ENCODE results near the gene CFAP251. TPM values are rescaled to one million over a fixed set of nuclear protein-coding genes. Genes with fewer than 3 reads are reported as not detected.

CFAP251 gene
- total RNA-seq, 1 experiment from 2014 or later = 0.81 TPM

DNA sequence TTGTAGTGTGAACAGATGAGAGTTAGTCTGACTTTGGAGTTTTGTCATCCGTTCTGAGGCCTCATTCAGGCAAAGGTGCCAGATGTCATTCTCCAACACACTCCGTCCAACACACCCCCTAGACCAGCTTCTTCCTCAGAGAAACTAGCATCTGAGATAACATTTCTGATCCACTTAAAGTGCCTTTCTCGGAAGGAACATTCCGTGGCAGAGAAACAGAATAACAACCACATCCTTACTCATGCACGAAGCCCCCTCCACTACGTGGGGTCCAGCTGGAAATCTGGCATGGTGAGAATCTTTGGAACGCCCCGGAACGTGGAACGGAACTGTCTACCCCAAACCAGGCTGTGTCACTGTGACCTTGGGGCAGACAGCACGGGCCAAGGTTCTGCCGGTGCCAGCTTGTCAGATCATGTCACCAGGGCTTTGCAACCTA, 86.3 kb downstream of the CFAP251 start:
- TF ChIP-seq, protein P1, sequence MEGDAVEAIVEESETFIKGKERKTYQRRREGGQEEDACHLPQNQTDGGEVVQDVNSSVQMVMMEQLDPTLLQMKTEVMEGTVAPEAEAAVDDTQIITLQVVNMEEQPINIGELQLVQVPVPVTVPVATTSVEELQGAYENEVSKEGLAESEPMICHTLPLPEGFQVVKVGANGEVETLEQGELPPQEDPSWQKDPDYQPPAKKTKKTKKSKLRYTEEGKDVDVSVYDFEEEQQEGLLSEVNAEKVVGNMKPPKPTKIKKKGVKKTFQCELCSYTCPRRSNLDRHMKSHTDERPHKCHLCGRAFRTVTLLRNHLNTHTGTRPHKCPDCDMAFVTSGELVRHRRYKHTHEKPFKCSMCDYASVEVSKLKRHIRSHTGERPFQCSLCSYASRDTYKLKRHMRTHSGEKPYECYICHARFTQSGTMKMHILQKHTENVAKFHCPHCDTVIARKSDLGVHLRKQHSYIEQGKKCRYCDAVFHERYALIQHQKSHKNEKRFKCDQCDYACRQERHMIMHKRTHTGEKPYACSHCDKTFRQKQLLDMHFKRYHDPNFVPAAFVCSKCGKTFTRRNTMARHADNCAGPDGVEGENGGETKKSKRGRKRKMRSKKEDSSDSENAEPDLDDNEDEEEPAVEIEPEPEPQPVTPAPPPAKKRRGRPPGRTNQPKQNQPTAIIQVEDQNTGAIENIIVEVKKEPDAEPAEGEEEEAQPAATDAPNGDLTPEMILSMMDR (conservative IDR thresholded peaks at IDR 0.05) = no peak
- Histone ChIP-seq H3K4ac (ENCODE audit: low read depth, low read length) (no peak overlapping the region), H3K14ac (ENCODE audit: insufficient read depth, low read length) (no peak overlapping the region), H2BK120ac (ENCODE audit: low read depth, low read length, poor library complexity, severe bottlenecking) (no peak overlapping the region), H3K9ac (ENCODE audit: extremely low read depth, insufficient read length, low read length) (no peak overlapping the region), H2AK5ac (ENCODE audit: insufficient read length, low read length) (no peak overlapping the region), H4K20me1 (ENCODE audit: control insufficient read depth, insufficient read depth, insufficient read length) (no peaks in the 10 kb centered on the region), H3K27me3 (ENCODE audit: insufficient read depth, low read length) (no peaks in the 10 kb centered on the region), H3K4me2 (ENCODE audit: insufficient read depth, insufficient read length, low read length) (no peak overlapping the region), H3K4me1 (ENCODE audit: insufficient read depth, low read length) (no peaks in the 10 kb centered on the region), H2BK12ac (ENCODE audit: insufficient read length, low read depth, low read length) (no peak overlapping the region), H2BK15ac (ENCODE audit: low read depth, low read length) (no peak overlapping the region), H3K79me2 (ENCODE audit: insufficient read depth, low read length) (no peaks in the 10 kb centered on the region), H3T11ph (ENCODE audit: low read length) (no peak overlapping the region), H3K18ac (ENCODE audit: insufficient read length, low read depth, low read length) (no peak overlapping the region), H2BK20ac (ENCODE audit: low read depth, low read length, poor library complexity, severe bottlenecking) (no peak overlapping the region), H3K79me1 (ENCODE audit: insufficient read depth, low read depth, low read length, poor library complexity, severe bottlenecking) (no peaks in the 10 kb centered on the region), H2AFZ (ENCODE audit: low read length) (no peak overlapping the region), H3K23ac (ENCODE audit: insufficient read length, low read depth, low read length) (no peak overlapping the region), H3K9me3 (ENCODE audit: control insufficient read depth, low read depth, low read length) (no peaks in the 10 kb centered on the region), H2BK5ac (ENCODE audit: insufficient read length, low read length) (no peak overlapping the region), H4K8ac (replicated peaks; ENCODE audit: insufficient read length, low read depth, low read length) (no peak overlapping the region), H3K56ac (ENCODE audit: insufficient read length, low read depth, low read length) (no peak overlapping the region), H4K5ac (ENCODE audit: insufficient read length, low read depth, low read length) (no peak overlapping the region), H3K23me2 (ENCODE audit: insufficient read length, low read depth, low read length, poor library complexity, severe bottlenecking) (no peaks in the 10 kb centered on the region), H3K27ac (ENCODE audit: insufficient read length, low read depth, low read length) (no peak overlapping the region), H4K91ac (ENCODE audit: insufficient read length, low read depth, low read length) (no peak overlapping the region)
- peaks cover 0 to 1% (median 0%) of the 10 kb centered on the region in 3 experiments; a peak in 2 of 7 replicates for H3K36me3 Mint-ChIP-seq (ENCODE audit: insufficient read depth in 1 of 3, low read depth in 3 of 3)
- peaks cover 23 to 28% of the 10 kb centered on the region in 2 experiments for H3K4me1 Mint-ChIP-seq
- H3K4me3 Mint-ChIP-seq = no peak overlapping the region
- H3K9me3 Mint-ChIP-seq = peaks cover 0 to 3% of the 10 kb centered on the region in 2 experiments; a peak in 2 of 5 replicates
- DNase-seq = no peak
- H3K27me3 Mint-ChIP-seq (ENCODE audit: low read depth) = peaks cover 1% of the 10 kb centered on the region
- H3K27ac Mint-ChIP-seq = no peak overlapping the region
- WGBS (ENCODE audit: extremely low coverage, insufficient read length, low lambda C conversion rate) = no CpG with 5 or more reads among the region's 12 CpGs

All from H9 (cell line).